CD4-positive, alpha-beta T cell treated with Interleukin-17A for 1 hour (primary cell): Measurements from ENCODE around the gene LINS1.
"Not testable (repeated sequence)": the region's sequence is repeated elsewhere in the genome, so short reads cannot be mapped to it uniquely, and the experiment has no call there.

Experiments used
- DNase-seq: peaks from one replicate; pipeline ENCODE4 v3.0.0-alpha.2; 2020

The LINS1 gene

DNA sequence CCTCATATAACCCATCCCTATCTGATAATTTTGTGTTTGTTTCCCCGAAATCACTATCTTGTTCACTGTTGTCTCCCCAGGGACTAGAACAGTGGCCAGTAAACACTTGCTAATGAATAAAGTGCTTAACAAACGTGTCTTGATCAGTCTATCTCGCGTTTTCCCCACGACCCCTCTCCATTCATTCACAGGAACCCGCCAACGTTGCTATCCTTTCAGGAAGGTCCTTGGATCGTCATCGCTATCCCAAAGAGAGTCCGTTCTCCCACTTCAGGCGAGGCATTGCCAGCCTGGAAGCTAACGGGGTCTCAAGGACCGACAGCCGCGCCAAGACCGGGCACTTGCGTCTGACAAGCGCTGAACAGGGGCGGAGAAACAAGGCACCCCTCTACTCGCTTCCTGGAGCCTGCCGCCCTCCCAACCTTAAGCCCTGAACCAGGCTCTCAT is 344 bp downstream of the LINS1 start:
- no peak for DNase-seq

DNA sequence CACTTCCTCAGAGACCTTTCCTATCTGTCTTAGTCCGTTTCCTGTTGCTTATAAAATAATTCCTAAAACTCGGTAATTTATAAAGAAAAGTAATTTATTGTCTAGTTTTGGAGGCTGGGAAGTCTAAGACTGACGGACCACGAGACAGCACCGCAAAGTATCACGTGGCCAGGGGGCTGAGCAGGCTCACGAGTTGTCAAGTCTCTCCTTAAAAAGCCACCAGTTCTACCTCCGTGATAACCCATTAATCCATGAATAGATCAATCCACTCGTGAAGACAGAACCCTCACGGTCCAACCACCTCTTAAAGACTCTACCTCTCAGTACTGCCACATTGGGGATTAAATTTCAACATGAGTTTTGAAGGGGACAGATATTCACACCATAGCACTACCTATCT is 821 bp downstream of the LINS1 start:
- DNase-seq = peak; percentile 64

DNA sequence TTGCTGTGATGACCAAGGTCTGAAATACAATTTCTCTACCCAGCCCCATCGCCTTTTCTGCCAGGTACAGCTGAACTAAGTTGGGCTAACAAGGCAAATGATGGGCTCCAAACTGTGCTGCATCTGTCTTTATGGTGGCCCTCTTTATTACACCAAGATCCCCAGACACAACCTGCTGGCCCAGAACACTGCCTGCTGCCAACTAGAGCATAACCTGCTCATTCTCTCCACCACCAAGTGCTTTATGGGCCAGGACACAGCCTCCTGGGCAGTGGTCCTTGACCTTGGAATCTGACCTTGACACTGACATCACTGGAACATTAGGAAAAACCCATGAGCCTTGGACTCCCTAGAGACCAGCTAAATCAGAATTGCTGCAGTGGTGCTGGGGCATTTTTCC is 3.3 kb downstream of the LINS1 start:
- DNase-seq = no peak

DNA sequence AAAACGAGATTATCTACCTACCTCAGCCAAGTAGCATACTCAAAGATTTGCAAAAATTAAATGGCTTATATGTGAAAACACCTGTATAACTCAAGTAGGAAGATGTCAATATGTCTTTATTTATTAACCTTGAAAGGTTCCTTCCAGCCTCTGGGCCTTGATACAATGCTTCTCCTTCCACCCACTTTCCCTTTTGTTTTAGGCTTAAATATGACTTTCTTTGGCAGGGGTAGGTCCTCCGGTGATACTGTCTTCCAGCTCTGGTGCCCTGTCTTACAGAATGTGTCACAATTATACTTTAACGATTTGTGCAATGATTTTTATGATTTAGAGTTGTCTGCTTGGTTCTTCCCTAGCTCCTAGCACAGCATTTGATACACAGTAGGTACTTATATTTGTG is 4.1 kb downstream of the LINS1 start:
- peak; percentile 25 for DNase-seq

DNA sequence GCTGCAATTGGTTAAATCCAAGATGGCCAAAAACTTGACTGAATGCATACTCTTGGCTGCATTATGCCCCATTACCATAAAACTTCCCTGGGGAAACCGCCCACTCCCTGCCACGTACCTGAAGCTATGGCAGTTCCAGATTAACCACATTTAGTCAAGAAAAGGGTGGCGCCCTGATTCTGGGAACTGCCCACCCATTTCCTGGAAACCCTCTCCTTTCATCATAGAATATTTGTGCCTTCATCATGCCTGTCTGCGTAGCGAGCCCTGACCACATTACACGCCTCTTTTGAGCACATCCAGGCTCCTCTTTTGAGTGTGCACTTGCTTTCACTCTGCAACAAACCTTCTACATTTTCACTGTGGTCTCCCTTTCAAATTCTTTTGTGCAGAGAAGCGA is 5.2 kb downstream of the LINS1 start:
- DNase-seq = peak; percentile 95

DNA sequence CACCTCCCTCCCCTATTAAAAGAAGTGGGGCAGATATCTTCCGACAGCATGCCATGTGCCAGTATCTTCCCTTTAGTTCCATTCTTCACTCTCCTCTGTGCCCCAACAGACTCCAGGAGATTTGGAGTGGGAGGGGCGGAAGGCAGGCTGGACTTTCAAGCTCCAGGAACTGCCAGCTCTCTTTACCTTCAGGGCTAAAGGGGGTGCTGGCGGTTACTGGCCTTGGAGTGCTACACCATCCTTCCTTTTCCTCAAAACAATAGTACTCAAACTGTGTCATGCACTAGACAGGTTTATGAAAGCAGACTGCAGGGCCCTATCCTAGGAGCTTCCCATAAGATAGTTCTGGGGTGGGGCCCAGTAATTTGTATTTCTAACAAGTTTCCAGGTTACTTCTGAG is 6.0 kb downstream of the LINS1 start:
- no peak for DNase-seq

DNA sequence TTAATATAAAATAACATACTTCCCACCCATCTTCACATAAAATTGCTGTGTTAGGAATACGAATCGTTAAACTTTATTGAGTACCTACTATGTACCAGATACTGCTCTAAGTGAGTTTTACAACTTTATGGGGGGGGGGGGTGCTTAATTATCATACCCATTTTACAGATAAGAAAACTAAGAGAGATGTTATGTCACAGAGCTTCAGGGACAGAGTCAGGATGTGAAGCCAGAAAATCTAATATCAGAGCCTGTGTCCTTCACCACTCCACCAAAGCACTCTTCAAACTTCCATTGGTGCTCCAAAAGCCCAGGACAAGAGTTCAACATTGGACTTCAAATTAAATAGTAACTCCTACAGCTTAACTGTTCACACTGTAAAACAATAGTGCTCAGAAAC is 8.6 kb downstream of the LINS1 start:
- no peak for DNase-seq

DNA sequence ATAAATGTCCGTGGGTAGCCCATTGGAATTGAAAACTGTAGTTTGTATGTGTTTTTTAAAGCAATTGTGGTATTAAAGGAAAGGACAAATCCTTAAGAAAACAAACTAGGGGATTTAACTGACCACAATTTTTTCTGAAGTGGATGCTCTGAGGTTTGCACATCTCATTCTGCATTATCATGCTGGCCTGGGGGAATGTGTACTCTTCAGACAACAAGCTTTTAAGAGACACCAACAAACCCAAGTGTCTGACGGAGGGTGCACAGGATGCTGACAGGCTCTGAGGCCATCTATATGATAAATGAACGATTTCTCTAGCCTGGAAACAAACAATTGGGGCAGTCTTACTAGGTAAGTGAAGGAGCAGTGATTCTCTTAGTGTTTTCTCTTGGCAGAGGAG is 9.1 kb downstream of the LINS1 start:
- DNase-seq = peak; percentile 22

DNA sequence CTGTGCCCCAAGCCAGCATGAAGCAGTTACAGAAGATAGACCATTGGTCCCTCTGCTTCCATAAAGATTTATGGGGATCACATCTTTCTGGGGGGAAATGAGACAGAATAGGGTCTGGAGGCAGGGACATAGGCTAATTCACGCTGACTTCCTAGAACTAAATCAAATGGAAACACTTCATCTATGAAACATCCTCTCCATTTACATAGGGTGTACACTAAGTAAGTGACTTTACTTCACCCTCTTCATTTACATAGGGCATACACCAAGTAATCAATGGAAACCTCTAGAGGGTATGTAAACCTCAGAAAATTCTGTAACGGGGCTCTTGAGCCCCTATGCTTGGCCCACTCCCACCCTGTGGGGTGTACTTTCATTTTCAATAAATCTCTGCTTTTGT is 10.1 kb downstream of the LINS1 start:
- DNase-seq = no peak

DNA sequence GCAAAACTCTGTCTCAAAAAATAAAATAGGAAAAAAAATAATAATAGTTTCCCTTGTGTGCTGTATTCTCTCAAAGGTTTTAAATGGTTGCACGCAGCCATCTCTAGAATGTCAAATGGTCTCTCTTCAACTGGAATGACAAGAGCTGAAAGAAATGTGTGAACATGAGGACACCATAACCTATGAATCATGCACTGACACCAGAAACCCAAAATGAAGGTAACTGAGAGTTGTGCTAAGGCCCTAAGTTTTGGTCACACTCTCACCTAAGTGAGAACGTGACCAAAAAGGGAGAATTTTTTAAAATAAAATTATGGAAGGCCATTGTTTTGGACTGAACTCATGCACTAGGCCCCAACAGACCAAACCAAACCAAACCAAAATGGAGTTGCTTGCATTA is 10.8 kb downstream of the LINS1 start:
- not testable (repeated sequence) for DNase-seq

DNA sequence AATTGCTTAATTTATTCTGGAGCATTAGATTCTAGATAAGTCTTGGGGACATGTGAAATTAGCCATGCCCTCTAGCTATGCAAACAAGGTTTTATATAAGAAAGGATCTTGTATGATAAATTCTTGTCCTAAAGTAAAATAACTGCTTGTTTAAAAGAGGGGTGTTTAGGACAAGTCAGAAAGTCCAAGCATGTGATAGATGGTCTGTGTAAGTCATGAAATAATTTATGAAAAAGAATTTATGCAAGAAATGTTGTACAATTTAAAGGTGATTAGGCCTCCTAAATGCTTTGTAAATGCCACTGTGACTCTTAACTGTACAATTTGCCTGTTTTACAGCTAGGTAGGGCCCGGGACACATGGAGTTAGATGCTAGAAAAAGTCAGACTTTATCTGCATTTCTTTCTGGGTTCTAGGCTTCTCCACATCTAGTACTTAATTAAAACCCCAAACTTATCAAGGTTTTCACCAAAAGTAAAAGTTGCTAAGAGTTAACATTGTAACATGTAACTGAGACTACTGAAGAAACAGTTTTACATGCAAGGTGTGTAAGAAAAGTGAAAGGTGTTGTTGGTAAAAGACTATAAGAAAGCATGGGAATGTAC is 13.2 kb downstream of the LINS1 start:
- no peak for DNase-seq

DNA sequence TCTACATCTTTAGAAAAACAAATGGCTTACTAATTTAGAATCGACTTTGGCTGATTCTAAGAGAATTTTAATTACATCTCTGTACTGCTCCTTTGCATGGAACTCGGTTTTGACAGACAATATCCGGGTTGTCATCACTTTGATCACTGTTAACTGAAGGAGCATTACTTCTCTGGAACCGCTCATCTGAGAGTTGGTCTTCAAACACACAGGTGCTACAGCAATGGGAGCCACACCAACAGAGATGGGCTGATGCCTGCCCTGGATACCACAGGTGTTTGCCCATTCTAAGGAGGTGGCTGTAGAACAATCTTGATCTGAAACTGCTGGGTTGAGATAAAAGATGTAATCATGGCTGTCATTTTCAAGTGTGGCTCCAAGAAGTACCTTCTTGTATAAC is 21.6 kb downstream of the LINS1 start:
- peak; percentile 38 for DNase-seq

DNA sequence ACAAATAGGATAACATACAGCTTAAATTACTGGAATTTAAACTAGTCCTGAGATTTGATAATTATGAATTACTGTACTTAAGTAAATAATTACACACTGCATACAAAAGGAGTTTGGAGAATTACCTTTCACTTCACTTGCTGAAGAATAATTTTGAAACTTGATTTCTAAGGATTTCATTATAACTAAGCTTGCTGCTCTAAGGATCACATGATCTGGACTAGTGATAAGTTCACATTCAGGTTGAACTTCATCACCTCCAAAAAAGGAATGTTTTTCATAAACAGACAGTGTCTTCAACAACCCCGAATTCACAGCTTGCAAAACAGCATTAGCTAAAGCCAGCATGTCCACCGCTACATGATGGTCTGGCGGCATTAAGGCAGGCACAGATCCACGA is 28.5 kb downstream of the LINS1 start:
- DNase-seq = no peak

DNA sequence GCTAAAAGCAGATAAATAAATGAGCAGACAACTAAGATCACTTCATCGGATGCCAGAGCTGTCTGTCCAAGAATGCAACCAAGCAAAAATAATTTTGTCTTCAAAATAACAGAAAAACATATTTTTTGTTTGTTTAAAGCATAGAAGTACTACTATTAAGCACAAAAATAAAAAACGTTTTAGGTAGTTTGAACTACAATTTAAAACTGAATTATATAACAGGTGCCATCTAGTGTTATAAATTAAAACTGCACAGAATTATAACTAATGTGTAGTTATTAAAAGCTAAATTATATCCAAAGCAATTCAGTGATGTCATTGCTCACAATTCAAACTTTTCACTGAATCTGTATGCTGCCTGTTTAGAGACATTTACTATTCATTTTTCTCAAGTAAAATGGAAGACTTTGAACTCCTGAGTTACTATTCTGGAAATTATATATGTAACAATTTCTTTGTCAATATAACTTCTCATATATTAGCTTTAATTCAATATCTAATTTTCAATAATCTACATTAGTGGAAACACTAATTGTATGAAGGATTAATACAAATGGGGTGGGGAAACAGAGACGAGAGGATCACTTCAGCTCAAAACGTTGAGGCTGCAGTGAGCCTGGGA is 29.5 kb downstream of the LINS1 start:
- peak; percentile 58 for DNase-seq

DNA sequence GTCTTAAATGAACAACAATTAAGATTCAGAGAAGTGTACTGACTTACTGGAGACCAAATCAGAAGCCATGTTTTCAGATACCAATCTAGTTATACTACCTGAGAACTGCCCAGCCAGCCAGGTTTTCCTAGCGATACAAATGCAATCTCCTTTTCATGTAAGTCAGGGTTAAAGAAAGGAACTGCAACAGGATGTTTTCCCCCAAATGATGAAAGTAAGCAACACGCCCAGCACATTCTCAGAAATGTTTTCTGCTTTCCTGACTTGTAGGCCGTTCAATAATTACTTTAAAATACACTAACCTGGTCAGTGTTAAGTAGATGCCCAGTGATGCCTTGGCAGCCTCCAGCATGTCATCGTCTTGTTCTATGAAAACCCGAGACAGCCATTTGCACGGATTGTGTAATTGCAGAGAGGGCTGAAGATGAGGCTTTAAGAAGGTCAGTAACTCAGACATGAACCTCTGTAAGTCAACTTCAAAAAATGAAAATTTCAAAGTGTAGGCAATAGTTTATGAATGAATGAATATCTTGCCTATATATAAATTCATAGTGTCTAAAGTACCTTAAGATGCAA is 30.3 kb downstream of the LINS1 start:
- DNase-seq = peak; percentile 15

DNA sequence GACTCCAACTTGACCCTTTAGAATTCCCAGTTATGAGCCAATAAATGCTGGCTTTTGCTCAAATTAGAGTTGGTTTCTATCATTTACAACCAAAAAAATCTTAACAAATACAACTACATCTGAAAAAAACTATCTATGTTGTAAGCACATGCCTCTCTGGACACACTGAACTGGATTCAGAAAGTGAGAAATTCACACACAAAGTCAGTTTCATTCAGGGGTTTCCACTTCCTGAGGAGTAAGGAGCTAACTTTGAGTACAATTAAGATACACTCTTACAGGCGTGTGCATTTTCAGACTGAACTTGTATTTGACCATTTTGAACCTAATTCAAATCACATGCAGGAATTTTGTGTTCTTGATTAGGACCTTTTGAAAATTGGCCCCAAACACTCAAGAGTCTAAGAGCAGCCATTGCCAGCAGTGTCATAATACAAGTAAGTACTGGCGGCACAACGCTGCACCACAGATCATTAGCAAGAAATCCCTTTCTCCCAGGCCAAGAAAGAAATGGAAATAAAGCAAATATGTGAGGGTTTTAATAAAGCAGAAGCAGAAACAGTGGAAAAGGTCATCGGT is 31.2 kb downstream of the LINS1 start:
- DNase-seq = no peak

DNA sequence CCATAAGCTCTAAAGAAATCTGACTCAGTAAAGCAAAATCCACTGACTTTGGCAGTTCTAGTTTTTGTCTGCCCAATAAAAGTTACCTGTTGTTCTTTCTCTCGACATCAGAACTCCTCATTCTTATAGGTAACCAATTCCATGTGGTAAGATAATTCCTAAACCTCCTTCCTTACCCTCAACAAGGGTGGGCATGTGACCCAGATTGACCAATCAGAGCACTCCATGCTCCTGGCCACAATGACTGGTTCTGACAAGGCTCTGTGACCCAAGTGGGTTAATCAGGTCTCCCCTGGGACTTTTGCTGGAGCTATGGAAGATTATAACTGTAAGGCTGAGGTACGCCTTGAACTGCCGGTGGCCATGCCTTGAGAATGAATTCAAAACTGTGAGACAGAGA is 31.7 kb downstream of the LINS1 start:
- no peak for DNase-seq

DNA sequence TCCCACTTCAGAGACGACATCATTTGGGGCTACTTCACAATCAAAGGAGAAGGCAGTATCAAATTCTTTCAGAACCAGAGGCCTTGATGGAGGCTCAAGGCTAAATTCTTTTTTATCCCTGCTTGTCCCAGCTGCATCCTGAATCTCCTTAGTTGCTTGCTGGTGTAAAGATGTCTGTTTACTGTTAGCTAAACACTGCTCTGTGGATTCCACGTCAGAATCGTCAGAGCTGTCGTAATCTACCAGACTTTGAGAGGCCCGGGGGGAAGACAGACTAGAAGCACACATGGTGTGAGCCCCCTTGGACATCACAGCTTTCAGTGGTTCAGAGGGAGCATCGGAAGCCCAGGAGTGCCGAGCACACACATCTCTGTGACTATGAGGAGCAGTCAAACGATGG is 32.6 kb downstream of the LINS1 start:
- DNase-seq = no peak

DNA sequence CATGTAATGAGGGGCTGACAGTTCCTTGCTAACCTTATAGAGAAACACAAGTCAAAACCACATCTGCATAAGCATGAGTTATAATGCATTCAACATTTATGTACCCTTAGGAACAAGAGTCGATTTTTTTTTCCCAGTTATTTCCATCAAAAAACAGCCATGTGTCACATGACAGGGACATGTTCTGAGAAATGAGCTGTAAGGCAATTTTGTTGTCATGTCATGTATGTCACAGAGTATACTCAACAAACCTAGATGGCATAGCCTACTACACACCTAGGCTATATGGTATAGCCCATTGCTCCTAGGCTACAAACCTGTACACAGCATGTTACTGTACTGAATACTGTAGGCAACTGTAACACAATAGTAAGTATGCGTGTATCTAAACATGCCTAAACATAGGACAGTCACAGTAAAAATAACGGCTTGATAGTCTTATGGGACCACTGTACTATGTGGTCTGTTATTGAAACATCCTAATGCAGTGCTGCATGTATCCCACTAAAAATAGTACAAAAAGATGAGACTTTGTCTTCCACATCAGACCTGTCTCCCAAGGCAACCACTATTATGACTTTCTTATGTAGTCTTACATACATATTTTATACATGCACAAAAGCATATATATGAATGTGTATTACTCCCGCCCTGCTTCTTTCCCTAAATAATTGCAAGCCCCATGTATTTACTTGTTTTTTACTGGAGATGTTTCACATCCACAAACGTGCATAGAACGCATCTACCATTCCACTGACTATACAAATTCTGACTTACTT is 34.9 kb downstream of the LINS1 start:
- DNase-seq = no peak

DNA sequence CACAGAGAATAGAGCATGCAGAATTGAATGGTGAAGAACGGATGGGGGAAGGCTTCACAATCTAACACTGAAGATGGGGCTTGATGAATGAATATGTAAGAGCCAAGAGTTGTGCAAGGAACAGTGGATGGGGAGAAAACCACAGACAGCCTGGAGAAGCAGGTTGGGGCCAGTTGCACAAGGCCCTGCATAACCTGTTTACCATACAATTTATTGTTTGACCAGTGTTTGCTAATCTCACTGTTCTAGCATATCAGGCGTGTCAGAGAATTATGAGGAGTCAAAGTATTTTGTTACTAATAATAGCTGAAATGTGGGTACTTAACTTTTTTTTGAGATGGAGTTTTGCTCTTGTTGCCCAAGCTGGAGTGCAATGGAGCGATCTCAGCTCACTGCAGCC is 36.4 kb downstream of the LINS1 start:
- no peak for DNase-seq

DNA sequence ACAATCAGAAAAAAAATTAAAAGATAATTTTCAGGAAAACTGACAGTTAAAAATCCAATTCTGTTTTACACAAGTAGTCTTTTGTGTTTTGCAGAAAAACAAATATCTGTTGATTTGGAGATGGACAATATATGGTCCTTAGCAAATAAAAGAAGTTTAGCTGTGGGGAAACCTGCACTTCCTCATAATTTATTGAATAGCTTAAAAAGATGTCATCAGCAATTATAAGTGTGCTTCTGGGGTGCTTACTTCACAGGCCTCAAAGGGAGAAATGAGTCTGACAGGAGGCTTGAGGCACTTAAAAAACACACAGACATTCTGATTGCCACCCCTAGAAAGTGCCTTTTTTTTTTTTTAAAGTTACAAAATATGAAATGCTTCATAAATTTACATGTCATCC is 41.7 kb downstream of the LINS1 start:
- no peak for DNase-seq

DNA sequence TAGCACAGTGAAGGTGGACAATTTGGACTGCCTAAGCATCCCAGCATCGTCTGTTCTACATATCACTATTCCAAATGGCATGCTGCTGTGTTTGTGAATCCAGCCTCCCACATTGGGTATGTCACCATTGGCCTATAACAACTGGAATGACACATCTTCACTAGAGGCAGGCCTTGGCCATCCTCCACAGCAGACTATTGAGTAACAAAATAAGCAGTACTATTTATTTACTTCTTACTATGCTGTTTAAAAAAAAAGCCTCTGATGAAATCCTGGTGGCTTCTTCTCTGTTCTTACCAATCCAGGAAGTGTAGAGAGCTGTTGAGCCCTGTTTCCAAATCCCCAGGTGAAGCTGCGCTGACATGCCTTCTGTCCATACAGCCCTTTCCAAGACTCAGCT is 42.7 kb downstream of the LINS1 start:
- no peak for DNase-seq

DNA sequence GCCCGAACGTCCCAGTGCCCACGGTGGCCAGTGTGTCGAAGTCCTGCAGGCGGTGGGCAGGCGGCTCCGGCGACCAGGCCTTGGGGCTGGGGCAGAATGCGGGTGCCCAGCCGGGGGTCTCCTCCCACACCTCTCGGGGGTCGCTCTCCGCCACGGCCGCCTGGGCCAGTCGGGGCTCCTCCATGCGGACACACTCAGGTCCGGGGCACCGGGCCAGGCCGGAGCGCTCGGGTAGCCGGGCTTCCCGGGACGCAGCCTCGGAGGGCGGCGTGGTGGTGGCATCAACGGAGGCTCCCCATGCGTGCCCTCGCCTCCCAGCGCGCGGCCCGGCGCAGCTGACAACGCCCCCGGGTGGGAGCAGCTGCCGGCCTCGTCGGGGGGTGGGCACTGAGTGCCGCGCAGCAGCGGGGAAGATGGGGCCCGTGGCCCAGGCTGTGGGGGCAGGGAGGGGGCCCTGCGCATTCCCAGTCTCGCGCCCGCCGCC is 43.2 kb downstream of the LINS1 start:
- DNase-seq = no peak

DNA sequence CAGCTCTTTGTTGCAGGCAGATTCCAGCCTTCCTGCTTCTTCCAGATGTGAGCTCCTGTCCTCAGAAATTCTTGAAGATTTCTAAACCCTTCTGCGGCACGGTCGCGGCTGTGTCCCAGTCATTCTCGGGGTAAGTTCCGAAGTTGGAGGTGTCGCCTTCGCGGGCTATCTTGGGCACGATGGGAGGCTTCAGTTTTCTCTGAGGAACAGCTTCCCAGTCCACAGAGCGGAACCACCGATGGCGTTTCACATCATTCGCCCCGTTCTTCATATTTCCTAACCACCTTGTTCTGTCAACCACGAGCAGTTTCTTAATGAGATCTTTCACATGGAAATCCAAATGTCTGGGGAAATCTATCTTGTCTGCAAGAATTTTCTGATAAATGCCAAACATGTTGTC is 48.5 kb downstream of the LINS1 start:
- no peak for DNase-seq
